WTC11 (cell line): ENCODE data around the gene DNAH9. TPM values are rescaled to one million over a fixed set of nuclear protein-coding genes. Genes with fewer than 3 reads are reported as not detected.

ENCODE experiments used
- ATAC-seq: fragments of 200-7000 bp; cut with Tn5 transposase; 2 replicates; pipeline ENCODE4 v1.10.0; 2021; ENCODE audit warnings: mild to moderate bottlenecking, moderate library complexity
- CTCF ChIA-PET: fragments of 300-600 bp; sonication (Branson Sonifier 250); formaldehyde crosslinking; loops from one replicate; lab custom pipeline; 2021; ENCODE audit warnings: antibody characterized with exemption; lab: Charles Lee
- POLR2A ChIA-PET: fragments of 350-600 bp; sonication (Branson Sonifier 250); formaldehyde crosslinking; loops from one replicate; lab custom pipeline; 2021; ENCODE audit warnings: antibody characterized with exemption; lab: Charles Lee
- DNase-seq: peaks from one replicate; pipeline ENCODE4 v3.0.0; 2021; ENCODE audit warnings: low spot score
- H3K27ac Mint-ChIP-seq: 2 replicates; pipeline ENCODE4 v1.8.0; 2021; ENCODE audit warnings: mixed read lengths
- H3K27me3 Mint-ChIP-seq: 2 replicates; pipeline ENCODE4 v1.8.0; 2021; ENCODE audit warnings: low read depth, mild to moderate bottlenecking, moderate library complexity, mixed read lengths
- H3K36me3 Mint-ChIP-seq: 2 replicates; pipeline ENCODE4 v1.8.0; 2021; ENCODE audit warnings: mixed read lengths
- H3K4me1 Mint-ChIP-seq: 2 replicates; pipeline ENCODE4 v1.8.0; 2022; ENCODE audit warnings: mixed read lengths
- H3K4me3 Mint-ChIP-seq: 2 replicates; pipeline ENCODE4 v1.8.0; 2021; ENCODE audit warnings: mild to moderate bottlenecking, moderate library complexity, mixed read lengths
- H3K9me3 Mint-ChIP-seq: 2 replicates; pipeline ENCODE4 v1.8.0; 2021; ENCODE audit warnings: mixed read lengths
- CBFB ChIP-seq: sonication (generic); formaldehyde crosslinking; IDR thresholded peaks from 2 replicates; pipeline ENCODE4 v1.8.1; 2022; ENCODE audit warnings: mild to moderate bottlenecking, low read depth, missing genetic modification reagents
- CREB1 ChIP-seq: sonication (generic); formaldehyde crosslinking; IDR thresholded peaks from 2 replicates; pipeline ENCODE4 v1.8.0; 2023; ENCODE audit warnings: mild to moderate bottlenecking, missing genetic modification reagents
- CREM ChIP-seq: sonication (generic); formaldehyde crosslinking; IDR thresholded peaks from 2 replicates; pipeline ENCODE4 v1.8.1; 2022; ENCODE audit warnings: mild to moderate bottlenecking, missing genetic modification reagents, moderate library complexity
- ELF4 ChIP-seq: sonication (generic); formaldehyde crosslinking; IDR thresholded peaks from 2 replicates; pipeline ENCODE4 v1.8.1; 2022; ENCODE audit warnings: low read depth, mild to moderate bottlenecking, moderate library complexity, missing genetic modification reagents
- GTF2I ChIP-seq: fragments of 250-450 bp; sonication (Bioruptor Pico); conservative IDR thresholded peaks from 2 replicates; pipeline ENCODE4 v1.4.0; 2021; ENCODE audit warnings: mild to moderate bottlenecking
- HMGA2 ChIP-seq: fragments of 250-450 bp; sonication (Bioruptor Pico); IDR thresholded peaks from 2 replicates; pipeline ENCODE4 v1.4.0; 2021; ENCODE audit warnings: mild to moderate bottlenecking, moderate library complexity
- IRF2 ChIP-seq: sonication (generic); formaldehyde crosslinking; IDR thresholded peaks from 2 replicates; pipeline ENCODE4 v1.8.0; 2022; ENCODE audit warnings: low read depth, missing genetic modification reagents, borderline replicate concordance
- JAZF1 ChIP-seq: fragments of 250-450 bp; sonication (Bioruptor Pico); IDR thresholded peaks from 2 replicates; pipeline ENCODE4 v1.9.0; 2021; ENCODE audit warnings: moderate library complexity, mild to moderate bottlenecking, inconsistent platforms
- JUN ChIP-seq: sonication (generic); formaldehyde crosslinking; IDR thresholded peaks from 2 replicates; pipeline ENCODE4 v1.8.0; 2023; ENCODE audit warnings: mild to moderate bottlenecking, missing genetic modification reagents
- NFYB ChIP-seq: sonication (generic); formaldehyde crosslinking; conservative IDR thresholded peaks from 2 replicates; pipeline ENCODE4 v1.8.0; 2022; ENCODE audit warnings: low read depth, missing genetic modification reagents
- NR2C2 ChIP-seq: sonication (generic); formaldehyde crosslinking; IDR thresholded peaks from 2 replicates; pipeline ENCODE4 v1.8.0; 2022; ENCODE audit warnings: mild to moderate bottlenecking, missing genetic modification reagents
- RORB ChIP-seq: fragments of 250-450 bp; sonication (Bioruptor Pico); IDR thresholded peaks from 2 replicates; pipeline ENCODE4 v1.9.0; 2021; ENCODE audit warnings: mild to moderate bottlenecking
- SMAD4 ChIP-seq: sonication (generic); formaldehyde crosslinking; IDR thresholded peaks from 2 replicates; pipeline ENCODE4 v1.8.0; 2022; ENCODE audit warnings: mild to moderate bottlenecking, missing genetic modification reagents
- TEAD4 ChIP-seq: sonication (generic); formaldehyde crosslinking; IDR thresholded peaks from 2 replicates; pipeline ENCODE4 v1.8.0; 2022; ENCODE audit warnings: mild to moderate bottlenecking, missing genetic modification reagents
- ZNF232 ChIP-seq: sonication (generic); formaldehyde crosslinking; IDR thresholded peaks from 2 replicates; pipeline ENCODE4 v1.8.0; 2022; ENCODE audit warnings: mild to moderate bottlenecking, missing genetic modification reagents
- ZNF317 ChIP-seq: sonication (generic); formaldehyde crosslinking; IDR thresholded peaks from 2 replicates; pipeline ENCODE4 v1.8.1; 2023; ENCODE audit warnings: low read depth, mild to moderate bottlenecking, moderate library complexity, missing genetic modification reagents, borderline replicate concordance
- ZNF423 ChIP-seq: fragments of 250-450 bp; sonication (Bioruptor Pico); IDR thresholded peaks from 2 replicates; pipeline ENCODE4 v2.1.2; 2022; ENCODE audit warnings: mild to moderate bottlenecking, moderate library complexity
- total RNA-seq: library from RNA; stranded (reverse); gene quantifications from 3 replicates; pipeline ENCODE4 v1.2.3, GENCODE V29; 2021
- TF ChIP-seq, protein P1 (sequence below): sonication (generic); formaldehyde crosslinking; conservative IDR thresholded peaks from 2 replicates; pipeline ENCODE4 v1.8.1; 2022; ENCODE audit warnings: mild to moderate bottlenecking, missing genetic modification reagents
- TF ChIP-seq, protein P2 (sequence below): sonication (generic); formaldehyde crosslinking; IDR thresholded peaks from 2 replicates; pipeline ENCODE4 v1.8.0; 2023; ENCODE audit warnings: missing genetic modification reagents, mild to moderate bottlenecking, borderline replicate concordance
- TF ChIP-seq, protein P3 (sequence below): sonication (generic); formaldehyde crosslinking; IDR thresholded peaks from 2 replicates; pipeline ENCODE4 v1.8.0; 2023; ENCODE audit warnings: missing genetic modification reagents
- TF ChIP-seq, protein P4 (sequence below): sonication (generic); formaldehyde crosslinking; IDR thresholded peaks from 2 replicates; pipeline ENCODE4 v1.8.1; 2023; ENCODE audit warnings: mild to moderate bottlenecking, moderate library complexity, missing genetic modification reagents
- TF ChIP-seq, protein P5 (sequence below): fragments of 250-450 bp; sonication (Bioruptor Pico); IDR thresholded peaks from 2 replicates; pipeline ENCODE4 v1.9.0; 2021; ENCODE audit warnings: mild to moderate bottlenecking
- TF ChIP-seq, protein P6 (sequence below): fragments of 250-450 bp; sonication (Bioruptor Pico); IDR thresholded peaks from 2 replicates; pipeline ENCODE4 v2.1.2; 2022; ENCODE audit warnings: mild to moderate bottlenecking, moderate library complexity
- TF ChIP-seq, protein P7 (sequence below): sonication (generic); formaldehyde crosslinking; IDR thresholded peaks from 2 replicates; pipeline ENCODE4 v1.8.1; 2022; ENCODE audit warnings: missing genetic modification reagents, borderline replicate concordance
- TF ChIP-seq, protein P8 (sequence below): sonication (generic); formaldehyde crosslinking; IDR thresholded peaks from 2 replicates; pipeline ENCODE4 v1.8.1; 2022; ENCODE audit warnings: low read depth, mild to moderate bottlenecking, moderate library complexity, missing genetic modification reagents, borderline replicate concordance

The DNAH9 gene
- total RNA-seq, 1 experiment from 2014 or later: 0.31 TPM

DNA sequence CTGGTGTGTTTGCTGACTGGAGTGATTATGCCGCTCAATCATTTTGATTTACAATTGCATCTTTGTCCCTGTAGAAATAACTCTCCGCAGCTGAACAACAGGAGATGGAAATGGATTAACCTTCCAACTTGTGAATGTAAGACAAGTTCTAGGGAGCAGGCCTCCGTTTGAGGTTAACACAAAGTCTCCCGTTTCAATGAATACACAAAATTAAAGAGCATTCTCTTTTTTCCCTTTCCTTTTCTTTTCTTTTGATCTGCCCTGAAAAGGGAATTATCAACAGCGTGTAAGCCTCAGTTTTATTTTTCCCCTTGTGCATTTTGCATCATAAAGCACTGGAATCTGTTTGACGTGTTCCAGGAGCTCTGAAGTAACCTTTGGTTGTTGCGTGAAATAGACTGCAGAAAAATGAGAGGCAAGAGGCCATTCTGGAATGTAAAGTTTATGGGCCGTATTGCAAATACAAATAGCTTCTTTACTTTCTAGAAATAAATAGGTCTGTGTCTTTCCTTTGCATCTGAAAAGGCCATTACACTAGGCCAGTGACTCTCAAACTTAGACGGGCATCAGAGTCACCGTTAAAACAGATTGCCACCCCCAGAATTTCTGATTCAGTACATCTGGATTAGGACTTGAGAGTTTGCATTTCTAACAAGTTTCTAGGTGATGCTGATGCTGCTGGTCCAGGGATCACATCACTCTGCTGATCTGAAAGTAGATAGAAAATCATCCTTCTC is 234.3 kb downstream of the DNAH9 start:
- no peak overlapping the region for H3K27ac Mint-ChIP-seq

DNA sequence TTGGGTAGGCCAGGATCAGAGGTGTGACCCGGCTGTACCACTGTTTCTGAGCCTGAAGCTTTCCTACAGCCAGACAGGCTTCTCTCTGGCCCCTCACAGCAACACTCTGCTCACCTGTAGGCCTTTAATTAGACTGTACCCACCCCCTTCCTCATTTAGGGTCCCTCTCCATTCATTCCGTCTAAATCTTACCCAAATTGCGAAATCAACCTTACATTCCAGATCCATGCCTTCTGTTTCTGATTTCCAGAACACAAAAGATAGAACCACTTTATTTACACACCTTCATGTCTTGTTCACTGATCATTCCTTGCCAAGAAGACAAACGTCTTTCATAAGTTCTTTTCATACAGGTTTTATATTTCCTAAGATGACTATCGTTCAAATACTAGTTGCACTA is 238.2 kb downstream of the DNAH9 start:
- H3K36me3 Mint-ChIP-seq: peaks cover 29% of the 10 kb centered on the region
- POLR2A ChIA-PET: no interaction called here
- H3K4me3 Mint-ChIP-seq: no peak overlapping the region
- 0 out of 2 replicates have a peak, but pooled peaks cover 4% of the 10 kb centered on the region for H3K4me1 Mint-ChIP-seq
- no peak for DNase-seq
- H3K9me3 Mint-ChIP-seq: peaks cover 58% of the 10 kb centered on the region
- ATAC-seq: no peak
- no peaks in the 10 kb centered on the region for H3K27me3 Mint-ChIP-seq
- no peak overlapping the region for H3K27ac Mint-ChIP-seq
- CTCF ChIA-PET: no interaction called here
- no peak for TF ChIP-seq CREB1
- TF ChIP-seq HMGA2 (CRISPR knock-in tag): no peak
- no peak for TF ChIP-seq JAZF1
- no peak for TF ChIP-seq ZNF232 (CRISPR knock-in tag)
- no peak for TF ChIP-seq CBFB (CRISPR knock-in tag)
- TF ChIP-seq, protein P1, sequence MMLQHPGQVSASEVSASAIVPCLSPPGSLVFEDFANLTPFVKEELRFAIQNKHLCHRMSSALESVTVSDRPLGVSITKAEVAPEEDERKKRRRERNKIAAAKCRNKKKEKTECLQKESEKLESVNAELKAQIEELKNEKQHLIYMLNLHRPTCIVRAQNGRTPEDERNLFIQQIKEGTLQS (CRISPR knock-in tag): no peak
- no peak for TF ChIP-seq TEAD4 (CRISPR knock-in tag)
- TF ChIP-seq, protein P2, sequence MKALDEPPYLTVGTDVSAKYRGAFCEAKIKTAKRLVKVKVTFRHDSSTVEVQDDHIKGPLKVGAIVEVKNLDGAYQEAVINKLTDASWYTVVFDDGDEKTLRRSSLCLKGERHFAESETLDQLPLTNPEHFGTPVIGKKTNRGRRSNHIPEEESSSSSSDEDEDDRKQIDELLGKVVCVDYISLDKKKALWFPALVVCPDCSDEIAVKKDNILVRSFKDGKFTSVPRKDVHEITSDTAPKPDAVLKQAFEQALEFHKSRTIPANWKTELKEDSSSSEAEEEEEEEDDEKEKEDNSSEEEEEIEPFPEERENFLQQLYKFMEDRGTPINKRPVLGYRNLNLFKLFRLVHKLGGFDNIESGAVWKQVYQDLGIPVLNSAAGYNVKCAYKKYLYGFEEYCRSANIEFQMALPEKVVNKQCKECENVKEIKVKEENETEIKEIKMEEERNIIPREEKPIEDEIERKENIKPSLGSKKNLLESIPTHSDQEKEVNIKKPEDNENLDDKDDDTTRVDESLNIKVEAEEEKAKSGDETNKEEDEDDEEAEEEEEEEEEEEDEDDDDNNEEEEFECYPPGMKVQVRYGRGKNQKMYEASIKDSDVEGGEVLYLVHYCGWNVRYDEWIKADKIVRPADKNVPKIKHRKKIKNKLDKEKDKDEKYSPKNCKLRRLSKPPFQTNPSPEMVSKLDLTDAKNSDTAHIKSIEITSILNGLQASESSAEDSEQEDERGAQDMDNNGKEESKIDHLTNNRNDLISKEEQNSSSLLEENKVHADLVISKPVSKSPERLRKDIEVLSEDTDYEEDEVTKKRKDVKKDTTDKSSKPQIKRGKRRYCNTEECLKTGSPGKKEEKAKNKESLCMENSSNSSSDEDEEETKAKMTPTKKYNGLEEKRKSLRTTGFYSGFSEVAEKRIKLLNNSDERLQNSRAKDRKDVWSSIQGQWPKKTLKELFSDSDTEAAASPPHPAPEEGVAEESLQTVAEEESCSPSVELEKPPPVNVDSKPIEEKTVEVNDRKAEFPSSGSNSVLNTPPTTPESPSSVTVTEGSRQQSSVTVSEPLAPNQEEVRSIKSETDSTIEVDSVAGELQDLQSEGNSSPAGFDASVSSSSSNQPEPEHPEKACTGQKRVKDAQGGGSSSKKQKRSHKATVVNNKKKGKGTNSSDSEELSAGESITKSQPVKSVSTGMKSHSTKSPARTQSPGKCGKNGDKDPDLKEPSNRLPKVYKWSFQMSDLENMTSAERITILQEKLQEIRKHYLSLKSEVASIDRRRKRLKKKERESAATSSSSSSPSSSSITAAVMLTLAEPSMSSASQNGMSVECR: no peak
- TF ChIP-seq, protein P3, sequence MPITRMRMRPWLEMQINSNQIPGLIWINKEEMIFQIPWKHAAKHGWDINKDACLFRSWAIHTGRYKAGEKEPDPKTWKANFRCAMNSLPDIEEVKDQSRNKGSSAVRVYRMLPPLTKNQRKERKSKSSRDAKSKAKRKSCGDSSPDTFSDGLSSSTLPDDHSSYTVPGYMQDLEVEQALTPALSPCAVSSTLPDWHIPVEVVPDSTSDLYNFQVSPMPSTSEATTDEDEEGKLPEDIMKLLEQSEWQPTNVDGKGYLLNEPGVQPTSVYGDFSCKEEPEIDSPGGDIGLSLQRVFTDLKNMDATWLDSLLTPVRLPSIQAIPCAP (CRISPR knock-in tag): no peak
- TF ChIP-seq SMAD4 (CRISPR knock-in tag): no peak
- no peak for TF ChIP-seq JUN (CRISPR knock-in tag)
- TF ChIP-seq CREM: no peak
- no peak for TF ChIP-seq NR2C2 (CRISPR knock-in tag)
- TF ChIP-seq, protein P4, sequence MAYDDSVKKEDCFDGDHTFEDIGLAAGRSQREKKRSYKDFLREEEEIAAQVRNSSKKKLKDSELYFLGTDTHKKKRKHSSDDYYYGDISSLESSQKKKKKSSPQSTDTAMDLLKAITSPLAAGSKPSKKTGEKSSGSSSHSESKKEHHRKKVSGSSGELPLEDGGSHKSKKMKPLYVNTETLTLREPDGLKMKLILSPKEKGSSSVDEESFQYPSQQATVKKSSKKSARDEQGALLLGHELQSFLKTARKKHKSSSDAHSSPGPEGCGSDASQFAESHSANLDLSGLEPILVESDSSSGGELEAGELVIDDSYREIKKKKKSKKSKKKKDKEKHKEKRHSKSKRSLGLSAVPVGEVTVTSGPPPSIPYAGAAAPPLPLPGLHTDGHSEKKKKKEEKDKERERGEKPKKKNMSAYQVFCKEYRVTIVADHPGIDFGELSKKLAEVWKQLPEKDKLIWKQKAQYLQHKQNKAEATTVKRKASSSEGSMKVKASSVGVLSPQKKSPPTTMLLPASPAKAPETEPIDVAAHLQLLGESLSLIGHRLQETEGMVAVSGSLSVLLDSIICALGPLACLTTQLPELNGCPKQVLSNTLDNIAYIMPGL (CRISPR knock-in tag): no peak
- TF ChIP-seq RORB: no peak

More for the DNA sequence above, 234.3 kb downstream of the DNAH9 start:
- 0 out of 2 replicates have a peak, but pooled peaks cover 4% of the 10 kb centered on the region for H3K4me1 Mint-ChIP-seq
- ChIA-PET CTCF (no interaction called here), POLR2A (no interaction called here)
- peaks cover 57% of the 10 kb centered on the region for H3K9me3 Mint-ChIP-seq
- ATAC-seq: no peak
- H3K36me3 Mint-ChIP-seq: peaks cover 25% of the 10 kb centered on the region
- no peaks in the 10 kb centered on the region; the same call in 1 of the 2 replicates for H3K27me3 Mint-ChIP-seq
- DNase-seq: no peak
- TF ChIP-seq ELF4 (CRISPR knock-in tag): no peak
- no peak for TF ChIP-seq GTF2I
- TF ChIP-seq, protein P5, sequence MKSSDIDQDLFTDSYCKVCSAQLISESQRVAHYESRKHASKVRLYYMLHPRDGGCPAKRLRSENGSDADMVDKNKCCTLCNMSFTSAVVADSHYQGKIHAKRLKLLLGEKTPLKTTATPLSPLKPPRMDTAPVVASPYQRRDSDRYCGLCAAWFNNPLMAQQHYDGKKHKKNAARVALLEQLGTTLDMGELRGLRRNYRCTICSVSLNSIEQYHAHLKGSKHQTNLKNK (CRISPR knock-in tag): no peak
- no peak for TF ChIP-seq IRF2 (CRISPR knock-in tag)
- TF ChIP-seq, protein P6, sequence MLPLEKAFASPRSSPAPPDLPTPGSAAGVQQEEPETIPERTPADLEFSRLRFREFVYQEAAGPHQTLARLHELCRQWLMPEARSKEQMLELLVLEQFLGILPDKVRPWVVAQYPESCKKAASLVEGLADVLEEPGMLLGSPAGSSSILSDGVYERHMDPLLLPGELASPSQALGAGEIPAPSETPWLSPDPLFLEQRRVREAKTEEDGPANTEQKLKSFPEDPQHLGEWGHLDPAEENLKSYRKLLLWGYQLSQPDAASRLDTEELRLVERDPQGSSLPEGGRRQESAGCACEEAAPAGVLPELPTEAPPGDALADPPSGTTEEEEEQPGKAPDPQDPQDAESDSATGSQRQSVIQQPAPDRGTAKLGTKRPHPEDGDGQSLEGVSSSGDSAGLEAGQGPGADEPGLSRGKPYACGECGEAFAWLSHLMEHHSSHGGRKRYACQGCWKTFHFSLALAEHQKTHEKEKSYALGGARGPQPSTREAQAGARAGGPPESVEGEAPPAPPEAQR (CRISPR knock-in tag): no peak
- TF ChIP-seq NR2C2 (CRISPR knock-in tag): no peak
- no peak for TF ChIP-seq ZNF423
- TF ChIP-seq, protein P7, sequence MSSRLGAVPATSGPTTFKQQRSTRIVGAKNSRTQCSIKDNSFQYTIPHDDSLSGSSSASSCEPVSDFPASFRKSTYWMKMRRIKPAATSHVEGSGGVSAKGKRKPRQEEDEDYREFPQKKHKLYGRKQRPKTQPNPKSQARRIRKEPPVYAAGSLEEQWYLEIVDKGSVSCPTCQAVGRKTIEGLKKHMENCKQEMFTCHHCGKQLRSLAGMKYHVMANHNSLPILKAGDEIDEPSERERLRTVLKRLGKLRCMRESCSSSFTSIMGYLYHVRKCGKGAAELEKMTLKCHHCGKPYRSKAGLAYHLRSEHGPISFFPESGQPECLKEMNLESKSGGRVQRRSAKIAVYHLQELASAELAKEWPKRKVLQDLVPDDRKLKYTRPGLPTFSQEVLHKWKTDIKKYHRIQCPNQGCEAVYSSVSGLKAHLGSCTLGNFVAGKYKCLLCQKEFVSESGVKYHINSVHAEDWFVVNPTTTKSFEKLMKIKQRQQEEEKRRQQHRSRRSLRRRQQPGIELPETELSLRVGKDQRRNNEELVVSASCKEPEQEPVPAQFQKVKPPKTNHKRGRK: no peak
- TF ChIP-seq ZNF317 (CRISPR knock-in tag): no peak
- no peak for TF ChIP-seq NFYB (CRISPR knock-in tag)
- TF ChIP-seq, protein P8, sequence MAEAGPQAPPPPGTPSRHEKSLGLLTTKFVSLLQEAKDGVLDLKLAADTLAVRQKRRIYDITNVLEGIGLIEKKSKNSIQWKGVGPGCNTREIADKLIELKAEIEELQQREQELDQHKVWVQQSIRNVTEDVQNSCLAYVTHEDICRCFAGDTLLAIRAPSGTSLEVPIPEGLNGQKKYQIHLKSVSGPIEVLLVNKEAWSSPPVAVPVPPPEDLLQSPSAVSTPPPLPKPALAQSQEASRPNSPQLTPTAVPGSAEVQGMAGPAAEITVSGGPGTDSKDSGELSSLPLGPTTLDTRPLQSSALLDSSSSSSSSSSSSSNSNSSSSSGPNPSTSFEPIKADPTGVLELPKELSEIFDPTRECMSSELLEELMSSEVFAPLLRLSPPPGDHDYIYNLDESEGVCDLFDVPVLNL: no peak
- H3K4me3 Mint-ChIP-seq: no peak overlapping the region
